GM21576 (cell line): ENCODE results near the gene GAPDH.
"Not testable (repeated sequence)": the region's sequence is repeated elsewhere in the genome, so short reads cannot be mapped to it uniquely, and the experiment has no call there.

Experiments
- ATAC-seq: cut with Tn5 transposase; IDR thresholded peaks from one replicate; pipeline ENCODE4 v1.9.1; 2021; ENCODE audit warnings: mild to moderate bottlenecking, moderate library complexity; ENCODE audit not compliant: unreplicated experiment

GAPDH gene

GRCh38 chr12:6533923-6534694, at the start of gene GAPDH:
TSS of gene GAPDH (plus strand) at chr12:6534517. CDS start at chr12:6534833, 316 bp downstream.
- ATAC-seq: peak; percentile 51

- no peak for ATAC-seq
These were observed 46.1 kb upstream of the GAPDH start for GRCh38 chr12:6488240-6488639.

GRCh38 chr12:6489449-6489848, 44.9 kb upstream of the GAPDH start:
- ATAC-seq: no peak

GRCh38 chr12:6490673-6491072, 43.6 kb upstream of the GAPDH start:
- not testable (repeated sequence) for ATAC-seq

- peak; percentile 61 for ATAC-seq
These were observed 41.4 kb upstream of the GAPDH start, which contains the start of gene MRPL51 for GRCh38 chr12:6492838-6493496. TSS of gene MRPL51 (minus strand) at chr12:6493262. CDS start at chr12:6493136, 126 bp downstream.

GRCh38 chr12:6493497-6494257, 40.6 kb upstream of the GAPDH start, which contains the start of gene NCAPD2:
TSS of gene NCAPD2 (plus strand) at chr12:6494102. CDS start at chr12:6495099, 997 bp downstream.
- peak; percentile 83 for ATAC-seq

GRCh38 chr12:6494258-6494743, 40.0 kb upstream of the GAPDH start:
- ATAC-seq: no peak

GRCh38 chr12:6494968-6495367, 39.3 kb upstream of the GAPDH start:
- ATAC-seq: no peak

- ATAC-seq: not testable (repeated sequence)
These were observed 37.0 kb upstream of the GAPDH start for GRCh38 chr12:6497291-6497690.

- ATAC-seq: no peak
These were observed 33.9 kb upstream of the GAPDH start for GRCh38 chr12:6500466-6500865.

- no peak for ATAC-seq
These were observed 27.0 kb upstream of the GAPDH start for GRCh38 chr12:6507102-6507998.

GRCh38 chr12:6508087-6508486, 26.2 kb upstream of the GAPDH start:
- no peak for ATAC-seq

- no peak for ATAC-seq
These were observed 14.1 kb upstream of the GAPDH start for GRCh38 chr12:6520186-6520585.

- no peak for ATAC-seq
These were observed 12.1 kb upstream of the GAPDH start for GRCh38 chr12:6522193-6522592.

- ATAC-seq: no peak
These were observed 10.6 kb upstream of the GAPDH start for GRCh38 chr12:6523708-6524107.

- ATAC-seq: no peak
These were observed 9.7 kb upstream of the GAPDH start for GRCh38 chr12:6524648-6525047.

- no peak for ATAC-seq
These were observed 8.1 kb upstream of the GAPDH start for GRCh38 chr12:6526201-6526600.

- no peak for ATAC-seq
These were observed 7.4 kb upstream of the GAPDH start for GRCh38 chr12:6526766-6527525.

GRCh38 chr12:6527711-6528110, 6.6 kb upstream of the GAPDH start:
- ATAC-seq: no peak
